IPS-18a (cell line): ENCODE data around the gene ANP32B.

Source experiments
- H3K27ac ChIP-seq: one replicate; pipeline ENCODE4 v1.5.1; 2013; ENCODE audit warnings: low read length
- H3K27me3 ChIP-seq: one replicate; pipeline ENCODE4 v1.6.1; 2013; ENCODE audit warnings: mild to moderate bottlenecking, low read length; ENCODE audit not compliant: control insufficient read depth, insufficient read depth
- H3K36me3 ChIP-seq: one replicate; pipeline ENCODE4 v1.6.1; 2013; ENCODE audit warnings: low read depth, low read length; ENCODE audit not compliant: control insufficient read depth
- H3K4me1 ChIP-seq: one replicate; pipeline ENCODE4 v1.6.1; 2013; ENCODE audit warnings: low read depth, low read length; ENCODE audit not compliant: control insufficient read depth
- H3K4me3 ChIP-seq: one replicate; pipeline ENCODE4 v1.5.1; 2013; ENCODE audit warnings: low read length
- H3K9ac ChIP-seq: one replicate; pipeline ENCODE4 v1.6.1; 2013; ENCODE audit warnings: mild to moderate bottlenecking, low read length, moderate library complexity
- H3K9me3 ChIP-seq: one replicate; pipeline ENCODE4 v1.6.1; 2013; ENCODE audit warnings: low read depth, low read length; ENCODE audit not compliant: control insufficient read depth

Gene ANP32B

DNA sequence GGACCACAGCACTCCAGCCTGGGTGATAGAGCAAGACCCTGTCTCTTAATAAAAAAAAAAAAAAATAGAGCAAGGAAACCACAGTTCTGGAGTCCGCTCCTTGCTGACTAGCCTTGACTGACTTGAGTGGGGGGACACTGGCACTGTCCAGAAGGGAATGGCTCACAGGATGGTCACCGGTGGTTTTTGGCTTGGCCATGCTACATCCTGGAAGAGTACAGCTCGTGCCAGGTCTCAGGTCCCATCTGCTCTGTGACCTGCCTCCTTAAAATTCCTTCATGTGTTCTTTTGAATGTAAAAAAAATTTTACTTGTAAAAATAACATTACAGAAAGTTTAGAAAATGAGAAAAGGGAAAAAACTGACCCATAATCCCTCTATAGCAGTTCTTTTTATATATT, 79.0 kb downstream of the ANP32B start:
- Histone ChIP-seq H3K27me3 (no peaks in the 10 kb centered on the region), H3K9me3 (no peaks in the 10 kb centered on the region), H3K36me3 (peaks cover 24% of the 10 kb centered on the region), H3K4me3 (no peak overlapping the region), H3K9ac (no peak overlapping the region), H3K27ac (no peak overlapping the region), H3K4me1 (peaks cover 3% of the 10 kb centered on the region)

- H3K9ac ChIP-seq = no peak overlapping the region
- H3K4me1 ChIP-seq = no peaks in the 10 kb centered on the region
- peaks cover 24% of the 10 kb centered on the region for H3K36me3 ChIP-seq
- no peak overlapping the region for H3K4me3 ChIP-seq
- no peaks in the 10 kb centered on the region for H3K27me3 ChIP-seq
- no peak overlapping the region for H3K27ac ChIP-seq
- H3K9me3 ChIP-seq = no peaks in the 10 kb centered on the region
These were observed 81.7 kb downstream of the ANP32B start for GRCh38 chr9:98064623-98065392.
